Colonic mucosa (tissue), 4 donors: ENCODE data around the gene ZNF776. TPM values are rescaled to one million over a fixed set of nuclear protein-coding genes. Genes with fewer than 3 reads are reported as not detected.
"Not testable (repeated sequence)": the region's sequence is repeated elsewhere in the genome, so short reads cannot be mapped to it uniquely, and the experiment has no call there.

Experiments
- DNase-seq: peaks from one replicate; pipeline ENCODE4 v3.0.0-alpha.2; 2020
- H3K27ac ChIP-seq: fragments of 200-600 bp; one replicate; pipeline ENCODE4 v1.8.0; 2021
- H3K27me3 ChIP-seq: fragments of 200-600 bp; one replicate; pipeline ENCODE4 v1.8.0; 2021
- H3K36me3 ChIP-seq: fragments of 200-600 bp; one replicate; pipeline ENCODE4 v1.8.0; 2021
- H3K4me1 ChIP-seq: fragments of 200-600 bp; one replicate; pipeline ENCODE4 v1.8.0; 2021; ENCODE audit warnings: mild to moderate bottlenecking
- H3K4me3 ChIP-seq: fragments of 200-600 bp; one replicate; pipeline ENCODE4 v1.8.0; 2021
- H3K9ac ChIP-seq, 2 donors: one replicate each; pipeline ENCODE4 v1.7.0; 2013; ENCODE audit warnings: control low read depth in 2 of 2, low read depth in 2 of 2, low read length in 2 of 2
- H3K9me3 ChIP-seq: fragments of 200-600 bp; one replicate; pipeline ENCODE4 v1.8.0; 2021
- intact Hi-C: fragments of 100-400 bp; cut with DNase I; formaldehyde crosslinking; loops from one replicate; pipeline ENCODE4 v1.14.1; 2022
- total RNA-seq, 2 donors: library from RNA; stranded (reverse); fragmentation: NEBNext Ultra II Directional in 1 of 2; extraction: Animal tissue kit (Norgen Biotek cat#: 25700) in 1 of 2; gene quantifications; one replicate each; pipeline ENCODE4 v1.2.1, GENCODE V29; 2021
- TF ChIP-seq, protein P1 (sequence below): fragments of 200-600 bp; IDR thresholded peaks from one replicate; pipeline ENCODE4 v1.8.0; 2022; ENCODE audit warnings: antibody characterized with exemption, mild to moderate bottlenecking
- donor health status: healthy.
- donor health status: DM: no; HTN: no; CAD: no.
- donor health status: DM: no; HTN: no; CAD: no.

ZNF776 gene
- total RNA-seq, 2 donors from 2014 or later = 13.5 to 14.5 TPM

DNA sequence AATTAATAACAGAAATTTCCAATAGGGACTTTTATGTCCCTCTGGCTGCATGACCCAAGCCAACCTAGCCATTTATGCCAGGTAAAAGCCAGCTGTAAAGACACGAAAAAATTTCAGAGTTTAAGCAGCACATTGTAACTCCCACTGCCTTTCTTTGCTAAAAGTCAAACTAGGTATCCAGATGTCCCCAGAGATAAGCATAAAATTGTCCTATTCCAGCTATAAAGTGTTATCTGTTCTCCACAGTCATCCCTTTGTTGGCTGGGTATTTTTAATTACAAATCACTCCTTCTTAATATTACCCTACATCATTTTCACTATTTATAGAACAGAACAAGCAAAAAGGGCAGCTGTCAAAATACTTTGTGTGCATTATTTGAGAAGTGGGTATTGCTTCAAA is 34.4 kb upstream of the ZNF776 start:
- DNase-seq = no peak
- TF ChIP-seq, protein P1, sequence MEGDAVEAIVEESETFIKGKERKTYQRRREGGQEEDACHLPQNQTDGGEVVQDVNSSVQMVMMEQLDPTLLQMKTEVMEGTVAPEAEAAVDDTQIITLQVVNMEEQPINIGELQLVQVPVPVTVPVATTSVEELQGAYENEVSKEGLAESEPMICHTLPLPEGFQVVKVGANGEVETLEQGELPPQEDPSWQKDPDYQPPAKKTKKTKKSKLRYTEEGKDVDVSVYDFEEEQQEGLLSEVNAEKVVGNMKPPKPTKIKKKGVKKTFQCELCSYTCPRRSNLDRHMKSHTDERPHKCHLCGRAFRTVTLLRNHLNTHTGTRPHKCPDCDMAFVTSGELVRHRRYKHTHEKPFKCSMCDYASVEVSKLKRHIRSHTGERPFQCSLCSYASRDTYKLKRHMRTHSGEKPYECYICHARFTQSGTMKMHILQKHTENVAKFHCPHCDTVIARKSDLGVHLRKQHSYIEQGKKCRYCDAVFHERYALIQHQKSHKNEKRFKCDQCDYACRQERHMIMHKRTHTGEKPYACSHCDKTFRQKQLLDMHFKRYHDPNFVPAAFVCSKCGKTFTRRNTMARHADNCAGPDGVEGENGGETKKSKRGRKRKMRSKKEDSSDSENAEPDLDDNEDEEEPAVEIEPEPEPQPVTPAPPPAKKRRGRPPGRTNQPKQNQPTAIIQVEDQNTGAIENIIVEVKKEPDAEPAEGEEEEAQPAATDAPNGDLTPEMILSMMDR = no peak
- Histone ChIP-seq H3K27ac (no peak overlapping the region), H3K9me3 (no peaks in the 10 kb centered on the region), H3K4me3 (no peak overlapping the region), H3K36me3 (no peaks in the 10 kb centered on the region), H3K27me3 (no peaks in the 10 kb centered on the region), H3K4me1 (no peaks in the 10 kb centered on the region), H3K9ac (no peak overlapping the region)
- intact Hi-C loops = no loop called here

DNA sequence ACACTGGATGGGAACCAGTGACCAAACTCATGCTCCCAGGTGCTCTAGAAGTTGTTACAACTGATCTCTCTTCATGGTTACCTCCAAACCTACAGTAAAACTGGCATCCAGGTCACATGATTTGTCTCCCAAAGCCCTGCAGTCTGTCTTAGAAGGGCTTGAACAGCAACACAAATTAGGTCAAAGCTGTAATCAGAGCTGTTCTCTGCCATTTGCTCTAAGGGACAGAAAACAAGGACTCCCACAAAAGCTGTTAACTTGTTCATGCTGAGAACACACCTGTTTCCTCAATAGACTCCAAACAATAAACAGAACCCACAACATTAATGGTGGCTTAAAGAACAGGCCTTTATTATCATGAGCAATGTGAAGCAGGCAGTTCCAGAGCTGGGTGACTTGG is 27.2 kb upstream of the ZNF776 start:
- Histone ChIP-seq H3K27ac (no peak overlapping the region), H3K4me3 (no peak overlapping the region), H3K9ac (no peak overlapping the region), H3K36me3 (no peaks in the 10 kb centered on the region), H3K27me3 (no peaks in the 10 kb centered on the region), H3K4me1 (no peaks in the 10 kb centered on the region), H3K9me3 (peaks cover 12% of the 10 kb centered on the region)
- DNase-seq = no peak
- TF ChIP-seq, protein P1 = no peak
- intact Hi-C loops = no loop called here

DNA sequence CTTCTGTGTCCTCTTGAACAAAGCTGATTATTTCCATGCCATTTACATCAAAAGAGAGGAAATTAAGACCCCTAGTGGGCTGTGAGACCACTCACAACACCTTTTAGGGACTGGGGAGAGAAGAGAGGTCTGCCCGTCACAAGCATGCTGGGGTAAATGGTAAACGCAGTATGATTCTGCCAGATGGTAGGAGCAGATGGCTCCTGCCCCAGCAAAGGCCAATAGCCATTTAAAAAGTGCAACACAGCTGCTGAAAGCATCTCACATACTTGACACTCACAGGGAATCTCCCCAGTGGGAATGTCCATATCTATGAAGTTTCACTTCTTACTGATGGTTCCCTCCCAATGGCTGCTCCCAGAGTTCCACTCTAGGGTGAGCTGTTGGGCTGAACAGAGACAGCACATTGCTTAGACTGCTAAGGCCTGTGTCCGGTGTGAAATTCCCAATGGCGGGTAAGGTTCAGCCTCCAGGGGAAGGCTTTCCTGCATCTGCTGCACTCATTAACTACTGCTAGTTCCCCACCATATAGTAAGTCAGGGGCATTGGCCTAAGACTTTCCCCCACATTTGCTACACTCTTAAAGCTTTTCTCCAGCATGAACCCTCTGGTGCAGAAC is 26.6 kb upstream of the ZNF776 start:
- H3K9me3 ChIP-seq = peaks cover 12% of the 10 kb centered on the region
- no peaks in the 10 kb centered on the region for H3K4me1 ChIP-seq
- H3K27me3 ChIP-seq = no peaks in the 10 kb centered on the region
- H3K36me3 ChIP-seq = no peaks in the 10 kb centered on the region
- intact Hi-C loops = no loop called here
- TF ChIP-seq, protein P1 = no peak
- no peak overlapping the region for H3K4me3 ChIP-seq
- DNase-seq = no peak
- H3K9ac ChIP-seq = no peak overlapping the region
- H3K27ac ChIP-seq = no peak overlapping the region

DNA sequence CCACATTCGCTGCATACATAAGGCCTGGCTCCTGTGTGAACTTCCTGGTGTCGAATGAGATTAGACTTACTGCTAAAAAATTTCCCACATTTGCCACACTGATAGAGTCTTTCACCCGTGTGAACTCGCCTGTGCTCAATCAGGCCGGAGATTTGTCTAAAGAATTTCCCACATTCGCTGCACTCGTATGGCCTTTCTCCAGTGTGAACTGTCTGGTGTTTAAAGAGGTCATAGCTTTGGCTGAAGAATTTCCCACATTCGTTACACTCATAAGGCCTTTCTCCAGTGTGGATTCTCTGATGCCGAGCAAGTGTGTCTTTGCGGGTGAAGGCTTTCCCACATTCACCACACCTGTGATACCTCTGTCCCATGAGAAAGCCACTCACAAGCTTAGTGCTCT is 25.7 kb upstream of the ZNF776 start:
- no peak for DNase-seq
- Histone ChIP-seq H3K9me3 (peaks cover 12% of the 10 kb centered on the region), H3K27me3 (no peaks in the 10 kb centered on the region), H3K4me3 (no peak overlapping the region), H3K27ac (no peak overlapping the region), H3K9ac (no peak overlapping the region), H3K4me1 (no peaks in the 10 kb centered on the region), H3K36me3 (no peaks in the 10 kb centered on the region)
- TF ChIP-seq, protein P1 = no peak
- intact Hi-C loops = no loop called here

DNA sequence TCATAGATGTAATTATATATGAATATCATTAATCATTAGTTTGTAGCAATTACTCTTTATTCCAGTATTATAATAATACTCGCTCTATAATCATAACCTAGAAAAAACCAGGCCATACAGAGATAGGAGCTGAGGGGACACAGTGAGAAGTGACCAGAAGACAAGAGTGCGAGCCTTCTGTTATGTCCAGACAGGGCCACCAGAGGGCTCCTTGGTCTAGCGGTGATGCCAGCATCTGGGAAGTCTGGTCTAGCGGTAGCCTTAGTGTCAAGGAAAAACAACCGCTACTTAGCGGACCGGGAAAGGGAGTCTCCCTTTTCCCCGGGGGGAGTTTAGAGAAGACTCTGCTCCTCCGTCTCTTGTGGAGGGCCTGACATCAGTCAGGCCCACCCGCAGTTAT is 8.3 kb upstream of the ZNF776 start:
- intact Hi-C loops, H3K36me3 ChIP-seq, H3K27ac ChIP-seq, H3K27me3 ChIP-seq, H3K4me1 ChIP-seq, H3K9me3 ChIP-seq, H3K9ac ChIP-seq, H3K4me3 ChIP-seq: not testable (repeated sequence)
- peak; percentile 62 for DNase-seq
- TF ChIP-seq, protein P1 = peak; percentile 42

DNA sequence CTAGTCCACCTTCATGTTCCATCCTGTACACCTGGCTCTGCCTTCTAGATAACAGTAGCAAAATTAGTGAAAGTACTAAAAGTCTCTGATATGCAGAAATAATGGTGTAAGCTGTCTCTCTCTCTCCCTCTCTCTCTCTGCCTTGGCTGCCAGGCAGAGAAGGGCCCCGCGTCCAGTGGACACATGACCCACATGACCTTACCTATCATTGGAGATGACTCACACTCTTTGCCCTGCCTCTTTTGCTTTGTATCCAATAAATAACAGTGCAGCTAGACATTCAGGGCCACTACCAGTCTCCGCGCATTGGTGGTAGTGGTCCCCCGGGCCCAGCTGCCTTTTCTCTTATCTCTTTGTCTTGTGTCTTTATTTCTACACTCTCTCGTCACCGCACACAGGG is 7.8 kb upstream of the ZNF776 start:
- H3K4me1 ChIP-seq, intact Hi-C loops, H3K4me3 ChIP-seq, H3K27ac ChIP-seq, H3K9me3 ChIP-seq, H3K27me3 ChIP-seq, DNase-seq, H3K36me3 ChIP-seq, H3K9ac ChIP-seq: not testable (repeated sequence)
